ENCODE data around the gene GABPB1.

The GABPB1 gene

DNA sequence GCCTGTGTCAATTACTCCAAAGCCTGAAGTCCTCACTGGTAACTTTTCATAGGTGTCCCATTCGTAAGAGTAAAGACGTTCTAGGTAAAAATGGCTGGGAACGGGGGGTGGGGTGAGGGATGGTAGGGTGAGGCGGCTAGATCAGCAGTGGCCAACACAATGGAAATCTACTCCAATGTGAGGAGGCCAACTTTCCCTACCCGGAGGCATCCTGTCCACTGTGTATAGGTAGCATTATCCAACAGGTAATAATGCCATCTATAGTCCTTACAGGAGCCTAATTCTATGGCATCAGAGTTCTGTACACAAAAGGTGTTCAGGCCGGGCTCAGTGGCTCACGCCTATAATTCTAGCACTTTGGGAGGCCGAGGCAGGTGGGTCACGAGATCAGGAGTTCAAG is 118.6 kb downstream of the GABPB1 start:
- DNase-seq, result no peak

DNA sequence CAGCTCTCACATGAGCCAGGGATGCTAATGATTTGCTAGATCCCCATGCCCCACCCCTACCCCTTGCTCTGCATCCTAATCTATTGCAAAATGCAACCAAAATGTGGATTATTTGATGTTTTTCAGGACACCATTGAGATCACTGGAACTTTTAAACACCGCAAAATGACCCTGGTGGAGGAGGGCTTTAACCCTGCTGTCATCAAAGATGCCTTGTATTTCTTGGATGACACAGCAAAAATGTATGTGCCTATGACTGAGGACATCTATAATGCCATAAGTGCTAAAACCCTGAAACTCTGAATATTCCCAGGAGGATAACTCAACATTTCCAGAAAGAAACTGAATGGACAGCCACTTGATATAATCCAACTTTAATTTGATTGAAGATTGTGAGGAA is 119.2 kb downstream of the GABPB1 start:
- no peak for DNase-seq

DNA sequence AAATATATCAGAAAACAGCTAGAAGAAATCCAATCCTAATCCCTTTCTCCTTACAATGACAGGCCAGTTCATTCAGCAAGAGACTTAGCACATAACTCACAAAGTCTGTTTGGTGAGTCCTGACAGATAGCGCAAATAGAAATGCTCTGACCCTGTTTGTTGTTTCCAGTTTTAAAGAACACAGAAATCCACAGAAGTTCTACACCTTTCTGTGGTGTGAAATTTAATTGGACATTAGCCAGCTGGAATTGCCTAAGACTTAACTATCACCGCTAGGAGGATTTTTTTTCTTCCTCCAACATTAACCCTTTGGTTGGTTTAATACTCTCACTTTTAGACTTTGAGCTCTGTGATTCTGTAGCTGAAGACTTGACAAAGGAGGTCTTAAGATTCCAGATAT is 120.2 kb downstream of the GABPB1 start:
- DNase-seq, result peak in 1 of 2 experiments; percentile 11

- no peak for DNase-seq
These were observed 121.7 kb downstream of the GABPB1 start for GRCh38 chr15:50233192-50233736.

DNA sequence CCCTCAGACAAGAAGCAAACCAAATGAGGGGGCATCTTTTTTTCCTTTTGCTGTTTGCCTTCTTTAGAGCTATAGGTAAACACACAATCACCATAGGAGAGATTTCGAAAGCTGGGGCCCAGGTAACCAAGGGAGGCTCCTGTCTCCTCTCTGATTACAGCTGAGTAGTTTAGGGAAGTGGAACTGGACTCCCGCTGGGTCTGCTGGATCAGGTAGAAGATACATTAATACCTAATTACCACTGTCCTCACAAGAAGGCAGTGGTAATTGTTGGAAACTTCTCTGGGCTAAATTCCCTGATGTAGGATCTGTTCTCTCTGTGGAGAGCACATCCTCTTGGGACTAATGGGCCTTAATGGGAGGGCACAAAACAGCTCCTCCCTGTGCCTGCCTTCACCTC is 122.2 kb downstream of the GABPB1 start:
- DNase-seq, result no peak

DNA sequence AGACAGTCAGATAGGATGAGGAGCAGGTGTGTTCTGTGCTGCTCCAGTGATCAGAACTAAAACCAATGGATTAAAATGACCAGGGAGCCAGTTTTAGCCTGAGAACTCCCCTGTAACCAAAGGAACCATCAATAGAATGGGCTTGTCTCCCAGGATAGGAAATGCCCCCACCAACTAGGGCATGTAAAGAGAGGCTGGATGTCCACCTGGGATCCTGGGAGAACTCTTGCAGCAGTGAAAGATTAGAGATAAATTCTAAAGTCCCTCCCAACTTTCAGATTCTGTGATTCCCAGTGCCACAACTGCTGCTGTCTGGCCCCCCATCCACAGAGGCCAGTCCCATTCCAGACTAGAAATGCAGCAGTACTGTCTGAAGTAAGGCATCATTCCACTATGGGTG is 123.2 kb downstream of the GABPB1 start:
- DNase-seq, result no peak

DNA sequence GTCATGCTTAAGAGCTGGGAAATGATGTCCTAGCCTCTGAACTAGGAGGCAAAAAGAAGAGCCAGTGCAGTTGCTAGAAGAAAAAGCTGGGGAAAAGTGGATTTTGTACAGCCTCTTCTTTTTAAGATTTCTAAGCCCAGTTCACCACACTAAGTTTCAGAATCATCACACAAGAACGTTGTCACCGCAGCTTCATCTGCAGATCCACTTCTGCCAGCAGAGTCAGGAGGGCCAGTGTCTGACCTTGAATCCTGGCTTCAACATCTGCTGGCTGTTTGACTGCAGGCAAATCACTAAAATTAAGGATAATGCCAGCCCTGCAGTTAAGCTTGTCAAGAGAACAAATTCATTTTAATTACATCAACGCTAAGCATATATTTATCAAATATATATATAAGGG is 125.7 kb downstream of the GABPB1 start:
- no peak for DNase-seq

- no peak for DNase-seq
These were observed 126.1 kb downstream of the GABPB1 start for GRCh38 chr15:50228866-50229265.

DNA sequence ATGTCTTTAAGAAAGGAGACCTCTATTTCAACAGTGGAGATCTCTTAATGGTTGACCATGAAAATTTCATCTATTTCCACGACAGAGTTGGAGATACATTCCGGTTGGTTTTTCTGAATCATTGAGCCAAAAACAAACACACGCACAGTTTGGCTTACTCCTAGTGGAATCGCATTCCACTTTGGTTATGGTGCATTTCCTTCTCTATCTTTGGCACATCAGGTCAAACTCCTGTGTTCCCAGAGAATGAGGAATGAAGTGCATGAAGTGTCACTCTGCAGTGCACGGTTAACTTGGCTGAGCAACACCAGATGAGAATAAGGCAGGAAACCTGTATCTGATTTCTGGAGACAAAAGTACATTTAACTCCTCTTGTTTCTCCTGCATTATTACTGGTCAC is 127.9 kb downstream of the GABPB1 start:
- no peak for DNase-seq

GRCh38 chr15:50225938-50226337 is 129.1 kb downstream of the GABPB1 start:
- DNase-seq, result no peak
